GM21423 (cell line): ENCODE data around the gene TPBGL.

Experiments used
- ATAC-seq: cut with Tn5 transposase; IDR thresholded peaks from one replicate; pipeline ENCODE4 v1.9.1; 2021; ENCODE audit warnings: mild to moderate bottlenecking, moderate library complexity; ENCODE audit not compliant: unreplicated experiment

Gene TPBGL

GRCh38 chr11:75240311-75241035 is at the start of gene TPBGL:
TPBGL (plus strand) TSS chr11:75240774; CDS start chr11:75241050, 276 bp downstream.
- ATAC-seq, result no peak

- no peak for ATAC-seq
Observed at GRCh38 chr11:75191330-75191717, 49.2 kb upstream of the TPBGL start.

- ATAC-seq, result no peak
Observed at GRCh38 chr11:75193271-75193670, 47.3 kb upstream of the TPBGL start.

- no peak for ATAC-seq
Observed at GRCh38 chr11:75193711-75194110, 46.9 kb upstream of the TPBGL start.

GRCh38 chr11:75194147-75194546 is 46.4 kb upstream of the TPBGL start:
- no peak for ATAC-seq

GRCh38 chr11:75195167-75195962 is 45.2 kb upstream of the TPBGL start:
- no peak for ATAC-seq

GRCh38 chr11:75196426-75196825 is 44.1 kb upstream of the TPBGL start:
- no peak for ATAC-seq

GRCh38 chr11:75197512-75198277 is 42.9 kb upstream of the TPBGL start:
- no peak for ATAC-seq

GRCh38 chr11:75198278-75198973 is 42.1 kb upstream of the TPBGL start:
- ATAC-seq, result no peak

- ATAC-seq, result no peak
Observed at GRCh38 chr11:75199412-75199955, 41.1 kb upstream of the TPBGL start.

GRCh38 chr11:75200051-75200450 is 40.5 kb upstream of the TPBGL start:
- no peak for ATAC-seq

GRCh38 chr11:75200531-75200930 is 40.0 kb upstream of the TPBGL start:
- ATAC-seq, result no peak

- no peak for ATAC-seq
Observed at GRCh38 chr11:75201771-75202170, 38.8 kb upstream of the TPBGL start.

- ATAC-seq, result no peak
Observed at GRCh38 chr11:75202195-75202594, 38.4 kb upstream of the TPBGL start.

- ATAC-seq, result no peak
Observed at GRCh38 chr11:75203138-75203537, 37.4 kb upstream of the TPBGL start.

GRCh38 chr11:75203641-75204011 is 36.9 kb upstream of the TPBGL start:
- ATAC-seq, result no peak

GRCh38 chr11:75204012-75204674 is 36.4 kb upstream of the TPBGL start:
- no peak for ATAC-seq

GRCh38 chr11:75204685-75205563 is 35.6 kb upstream of the TPBGL start:
- ATAC-seq, result peak; percentile 71

GRCh38 chr11:75205564-75206020 is 35.0 kb upstream of the TPBGL start:
- ATAC-seq, result no peak
